GM18526 (cell line): Measurements from ENCODE around the gene RAD50.

Experiments
- POLR2A ChIP-seq: IDR thresholded peaks from 3 replicates; pipeline ENCODE4 v1.6.1; 2011; ENCODE audit not compliant: insufficient read length; ENCODE audit errors: extremely low read depth

Gene RAD50

GRCh38 chr5:132612846-132613245 lies 56.1 kb downstream of the RAD50 start:
- no peak for TF ChIP-seq POLR2A

- no peak for TF ChIP-seq POLR2A
Observed at GRCh38 chr5:132621699-132622098, 64.9 kb downstream of the RAD50 start.

GRCh38 chr5:132622608-132623007 lies 65.8 kb downstream of the RAD50 start:
- TF ChIP-seq POLR2A = no peak

GRCh38 chr5:132627470-132627869 lies 70.7 kb downstream of the RAD50 start:
- TF ChIP-seq POLR2A = no peak

GRCh38 chr5:132628814-132629213 lies 72.0 kb downstream of the RAD50 start:
- TF ChIP-seq POLR2A = no peak

- no peak for TF ChIP-seq POLR2A
Observed at GRCh38 chr5:132629230-132629944, 72.6 kb downstream of the RAD50 start.

GRCh38 chr5:132635873-132636272 lies 79.1 kb downstream of the RAD50 start:
- TF ChIP-seq POLR2A = no peak

GRCh38 chr5:132637241-132637640 lies 80.5 kb downstream of the RAD50 start:
- TF ChIP-seq POLR2A = no peak

- TF ChIP-seq POLR2A = no peak
Observed at GRCh38 chr5:132639706-132640130, 82.9 kb downstream of the RAD50 start.

- TF ChIP-seq POLR2A = no peak
Observed at GRCh38 chr5:132640613-132641012, 83.8 kb downstream of the RAD50 start.

- no peak for TF ChIP-seq POLR2A
Observed at GRCh38 chr5:132641241-132641723, 84.5 kb downstream of the RAD50 start.

GRCh38 chr5:132641841-132642240 lies 85.1 kb downstream of the RAD50 start:
- TF ChIP-seq POLR2A = no peak

GRCh38 chr5:132644177-132644576 lies 87.4 kb downstream of the RAD50 start:
- TF ChIP-seq POLR2A = no peak

- no peak for TF ChIP-seq POLR2A
Observed at GRCh38 chr5:132646583-132647266, 89.9 kb downstream of the RAD50 start.

GRCh38 chr5:132647473-132647872 lies 90.7 kb downstream of the RAD50 start:
- TF ChIP-seq POLR2A = no peak

GRCh38 chr5:132648355-132648754 lies 91.6 kb downstream of the RAD50 start:
- TF ChIP-seq POLR2A = no peak
